Myocyte (in vitro differentiated cells): ENCODE data around the gene C1orf167. TPM values are rescaled to one million over a fixed set of nuclear protein-coding genes. Genes with fewer than 3 reads are reported as not detected.

Experiments used
- DNase-seq: peaks from one replicate; pipeline ENCODE4 v3.0.0-alpha.2; 2012; ENCODE audit warnings: low read depth
- total RNA-seq: library from RNA; depleted of rRNA; stranded (reverse); fragments of >200 nt; gene quantifications from 2 replicates; pipeline ENCODE4 v1.2.3, GENCODE V29; 2014

The C1orf167 gene
- total RNA-seq, 1 donor from 2014 or later: 5.1 TPM

GRCh38 chr1:11783556-11783955 is 21.6 kb downstream of the C1orf167 start:
- DNase-seq: no peak

- no peak for DNase-seq
Measured at GRCh38 chr1:11784256-11784992, 22.4 kb downstream of the C1orf167 start.

- peak; percentile 74 for DNase-seq
Measured at GRCh38 chr1:11784993-11785769, 23.2 kb downstream of the C1orf167 start.

- no peak for DNase-seq
Measured at GRCh38 chr1:11786168-11786567, 24.2 kb downstream of the C1orf167 start.

- peak; percentile 95 for DNase-seq
Measured at GRCh38 chr1:11787251-11787803, 25.3 kb downstream of the C1orf167 start.

GRCh38 chr1:11787804-11788436 is 25.9 kb downstream of the C1orf167 start:
- DNase-seq: no peak

GRCh38 chr1:11788549-11789053 is 26.6 kb downstream of the C1orf167 start:
- no peak for DNase-seq

- DNase-seq: no peak
Measured at GRCh38 chr1:11789126-11790067, 27.4 kb downstream of the C1orf167 start.

GRCh38 chr1:11790101-11790879 is 28.3 kb downstream of the C1orf167 start:
- DNase-seq: no peak

- peak; percentile 99 for DNase-seq
Measured at GRCh38 chr1:11790880-11791715, 29.1 kb downstream of the C1orf167 start.

- no peak for DNase-seq
Measured at GRCh38 chr1:11792106-11792505, 30.1 kb downstream of the C1orf167 start.

GRCh38 chr1:11793819-11794218 is 31.8 kb downstream of the C1orf167 start:
- no peak for DNase-seq

GRCh38 chr1:11794446-11795237 is 32.6 kb downstream of the C1orf167 start:
- no peak for DNase-seq

GRCh38 chr1:11795238-11795890 is 33.4 kb downstream of the C1orf167 start:
- DNase-seq: peak; percentile 93

GRCh38 chr1:11796036-11796828 is 34.2 kb downstream of the C1orf167 start:
- peak; percentile 74 for DNase-seq

GRCh38 chr1:11797525-11798216 is 35.7 kb downstream of the C1orf167 start:
- no peak for DNase-seq
